ENCODE measurements around the gene NOXRED1. TPM values are rescaled to one million over a fixed set of nuclear protein-coding genes. Genes with fewer than 3 reads are reported as not detected.

Gene NOXRED1
- total RNA-seq, 1 experiment from 2014 or later, result 0.20 TPM

DNA sequence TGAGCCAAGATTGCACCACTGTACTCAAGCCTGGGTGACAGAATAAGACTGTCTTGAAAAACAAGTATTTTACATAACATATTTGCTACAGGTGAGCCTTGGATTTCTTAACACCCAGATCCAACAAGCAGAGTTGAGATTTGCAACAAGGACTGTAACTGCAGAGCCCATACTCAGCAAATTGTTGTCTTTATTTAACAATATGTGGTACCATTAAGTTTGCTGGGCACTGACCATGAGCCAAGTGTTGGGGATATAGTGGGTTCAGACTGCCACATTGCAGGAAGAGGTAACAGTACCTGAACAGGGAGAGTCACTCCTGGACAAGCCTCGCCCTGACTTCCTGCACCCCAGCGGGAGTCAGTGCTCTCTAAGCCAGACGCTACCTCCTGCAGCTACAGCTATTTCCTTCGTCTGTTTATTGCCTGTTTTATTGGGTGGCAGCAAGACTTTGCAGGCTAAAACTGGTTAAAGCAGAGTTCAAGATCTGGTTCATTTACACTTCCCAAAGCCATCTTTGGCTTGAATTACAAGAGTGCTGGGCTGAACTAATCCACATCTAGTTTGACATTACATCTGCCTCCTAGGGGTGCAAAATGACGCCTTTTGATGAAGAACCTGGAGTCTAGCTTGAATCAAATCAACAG is 47.0 kb upstream of the NOXRED1 start:
- ChIA-PET CTCF (interaction anchor here (3.0 kb wide), 1 partner anchor 11 kb away, joined by 18 read pairs; no protein-coding TSS in a partner anchor), POLR2A (no interaction called here)
- H3K27me3 Mint-ChIP-seq (ENCODE audit: low read depth), result no peaks in the 10 kb centered on the region
- no peak overlapping the region for H3K4me3 Mint-ChIP-seq
- ATAC-seq, result peak; percentile 52
- H3K27ac Mint-ChIP-seq, result peak overlapping the region; percentile 62
- no peaks in the 10 kb centered on the region for H3K9me3 Mint-ChIP-seq
- H3K36me3 Mint-ChIP-seq, result peaks cover 35% of the 10 kb centered on the region
- TF ChIP-seq GTF2I (CRISPR knock-in tag; conservative IDR thresholded peaks at IDR 0.05) (no peak), ZNF671 (CRISPR knock-in tag; IDR thresholded peaks at IDR 0.05) (no peak), GRHL2 (CRISPR knock-in tag; IDR thresholded peaks at IDR 0.05; ENCODE audit: insufficient replicate concordance, severe bottlenecking) (no peak), NR3C1 (CRISPR knock-in tag; conservative IDR thresholded peaks at IDR 0.05; ENCODE audit: low read depth) (no peak), ZNF423 (CRISPR knock-in tag; IDR thresholded peaks at IDR 0.05) (peak; percentile 44; the same call in 1 of the 2 replicates)
- TF ChIP-seq, protein P1, sequence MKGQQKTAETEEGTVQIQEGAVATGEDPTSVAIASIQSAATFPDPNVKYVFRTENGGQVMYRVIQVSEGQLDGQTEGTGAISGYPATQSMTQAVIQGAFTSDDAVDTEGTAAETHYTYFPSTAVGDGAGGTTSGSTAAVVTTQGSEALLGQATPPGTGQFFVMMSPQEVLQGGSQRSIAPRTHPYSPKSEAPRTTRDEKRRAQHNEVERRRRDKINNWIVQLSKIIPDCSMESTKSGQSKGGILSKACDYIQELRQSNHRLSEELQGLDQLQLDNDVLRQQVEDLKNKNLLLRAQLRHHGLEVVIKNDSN (CRISPR knock-in tag; IDR thresholded peaks at IDR 0.05), result no peak
- TF ChIP-seq, protein P2, sequence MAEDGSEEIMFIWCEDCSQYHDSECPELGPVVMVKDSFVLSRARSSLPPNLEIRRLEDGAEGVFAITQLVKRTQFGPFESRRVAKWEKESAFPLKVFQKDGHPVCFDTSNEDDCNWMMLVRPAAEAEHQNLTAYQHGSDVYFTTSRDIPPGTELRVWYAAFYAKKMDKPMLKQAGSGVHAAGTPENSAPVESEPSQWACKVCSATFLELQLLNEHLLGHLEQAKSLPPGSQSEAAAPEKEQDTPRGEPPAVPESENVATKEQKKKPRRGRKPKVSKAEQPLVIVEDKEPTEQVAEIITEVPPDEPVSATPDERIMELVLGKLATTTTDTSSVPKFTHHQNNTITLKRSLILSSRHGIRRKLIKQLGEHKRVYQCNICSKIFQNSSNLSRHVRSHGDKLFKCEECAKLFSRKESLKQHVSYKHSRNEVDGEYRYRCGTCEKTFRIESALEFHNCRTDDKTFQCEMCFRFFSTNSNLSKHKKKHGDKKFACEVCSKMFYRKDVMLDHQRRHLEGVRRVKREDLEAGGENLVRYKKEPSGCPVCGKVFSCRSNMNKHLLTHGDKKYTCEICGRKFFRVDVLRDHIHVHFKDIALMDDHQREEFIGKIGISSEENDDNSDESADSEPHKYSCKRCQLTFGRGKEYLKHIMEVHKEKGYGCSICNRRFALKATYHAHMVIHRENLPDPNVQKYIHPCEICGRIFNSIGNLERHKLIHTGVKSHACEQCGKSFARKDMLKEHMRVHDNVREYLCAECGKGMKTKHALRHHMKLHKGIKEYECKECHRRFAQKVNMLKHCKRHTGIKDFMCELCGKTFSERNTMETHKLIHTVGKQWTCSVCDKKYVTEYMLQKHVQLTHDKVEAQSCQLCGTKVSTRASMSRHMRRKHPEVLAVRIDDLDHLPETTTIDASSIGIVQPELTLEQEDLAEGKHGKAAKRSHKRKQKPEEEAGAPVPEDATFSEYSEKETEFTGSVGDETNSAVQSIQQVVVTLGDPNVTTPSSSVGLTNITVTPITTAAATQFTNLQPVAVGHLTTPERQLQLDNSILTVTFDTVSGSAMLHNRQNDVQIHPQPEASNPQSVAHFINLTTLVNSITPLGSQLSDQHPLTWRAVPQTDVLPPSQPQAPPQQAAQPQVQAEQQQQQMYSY (CRISPR knock-in tag; IDR thresholded peaks at IDR 0.05), result no peak
- TF ChIP-seq, protein P3, sequence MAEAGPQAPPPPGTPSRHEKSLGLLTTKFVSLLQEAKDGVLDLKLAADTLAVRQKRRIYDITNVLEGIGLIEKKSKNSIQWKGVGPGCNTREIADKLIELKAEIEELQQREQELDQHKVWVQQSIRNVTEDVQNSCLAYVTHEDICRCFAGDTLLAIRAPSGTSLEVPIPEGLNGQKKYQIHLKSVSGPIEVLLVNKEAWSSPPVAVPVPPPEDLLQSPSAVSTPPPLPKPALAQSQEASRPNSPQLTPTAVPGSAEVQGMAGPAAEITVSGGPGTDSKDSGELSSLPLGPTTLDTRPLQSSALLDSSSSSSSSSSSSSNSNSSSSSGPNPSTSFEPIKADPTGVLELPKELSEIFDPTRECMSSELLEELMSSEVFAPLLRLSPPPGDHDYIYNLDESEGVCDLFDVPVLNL (CRISPR knock-in tag; IDR thresholded peaks at IDR 0.05; ENCODE audit: borderline replicate concordance, low read depth), result no peak
- no peak for DNase-seq (ENCODE audit: low spot score)
- peaks cover 31% of the 10 kb centered on the region for H3K4me1 Mint-ChIP-seq

DNA sequence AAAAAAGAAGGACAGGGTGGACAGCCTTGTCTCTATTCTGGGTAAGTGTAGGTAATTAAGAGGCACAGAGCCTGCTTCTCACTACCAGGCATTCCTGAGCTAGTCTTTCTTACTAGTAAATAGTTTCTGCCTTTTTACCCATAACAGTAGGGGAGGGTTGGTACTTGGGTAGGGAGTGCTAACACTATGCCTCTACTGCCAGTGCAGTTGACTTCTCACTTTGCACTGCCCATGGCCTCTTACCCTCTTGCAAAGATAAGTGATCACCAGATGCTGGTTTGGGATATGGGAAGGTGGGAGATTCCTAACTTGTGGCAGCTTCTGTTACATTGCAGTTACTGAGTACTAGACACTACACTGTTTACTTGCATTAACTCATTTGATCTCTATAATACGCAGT is 46.2 kb upstream of the NOXRED1 start:
- no peaks in the 10 kb centered on the region for H3K27me3 Mint-ChIP-seq (ENCODE audit: low read depth)
- no peak for DNase-seq (ENCODE audit: low spot score)
- ChIA-PET POLR2A (no interaction called here), CTCF (interaction anchor here (0.6 to 3.0 kb wide), 2 partner anchors 10 to 149 kb away, joined by 3 to 18 read pairs; partner anchors contain the start of genes GSTZ1 and POMT2)
- no peak for ATAC-seq
- H3K36me3 Mint-ChIP-seq, result peaks cover 43% of the 10 kb centered on the region
- H3K4me1 Mint-ChIP-seq, result peaks cover 27% of the 10 kb centered on the region
- H3K27ac Mint-ChIP-seq, result peak overlapping the region; percentile 58
- no peak overlapping the region for H3K4me3 Mint-ChIP-seq
- H3K9me3 Mint-ChIP-seq, result no peaks in the 10 kb centered on the region
- TF ChIP-seq, protein P4, sequence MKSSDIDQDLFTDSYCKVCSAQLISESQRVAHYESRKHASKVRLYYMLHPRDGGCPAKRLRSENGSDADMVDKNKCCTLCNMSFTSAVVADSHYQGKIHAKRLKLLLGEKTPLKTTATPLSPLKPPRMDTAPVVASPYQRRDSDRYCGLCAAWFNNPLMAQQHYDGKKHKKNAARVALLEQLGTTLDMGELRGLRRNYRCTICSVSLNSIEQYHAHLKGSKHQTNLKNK (CRISPR knock-in tag; IDR thresholded peaks at IDR 0.05), result no peak
- no peak for TF ChIP-seq ETV6 (CRISPR knock-in tag; IDR thresholded peaks at IDR 0.05)
- TF ChIP-seq, protein P5, sequence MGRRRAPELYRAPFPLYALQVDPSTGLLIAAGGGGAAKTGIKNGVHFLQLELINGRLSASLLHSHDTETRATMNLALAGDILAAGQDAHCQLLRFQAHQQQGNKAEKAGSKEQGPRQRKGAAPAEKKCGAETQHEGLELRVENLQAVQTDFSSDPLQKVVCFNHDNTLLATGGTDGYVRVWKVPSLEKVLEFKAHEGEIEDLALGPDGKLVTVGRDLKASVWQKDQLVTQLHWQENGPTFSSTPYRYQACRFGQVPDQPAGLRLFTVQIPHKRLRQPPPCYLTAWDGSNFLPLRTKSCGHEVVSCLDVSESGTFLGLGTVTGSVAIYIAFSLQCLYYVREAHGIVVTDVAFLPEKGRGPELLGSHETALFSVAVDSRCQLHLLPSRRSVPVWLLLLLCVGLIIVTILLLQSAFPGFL (CRISPR knock-in tag; IDR thresholded peaks at IDR 0.05; ENCODE audit: borderline replicate concordance), result no peak
- TF ChIP-seq NFYB (CRISPR knock-in tag; conservative IDR thresholded peaks at IDR 0.05; ENCODE audit: low read depth), result no peak
- TF ChIP-seq, protein P6, sequence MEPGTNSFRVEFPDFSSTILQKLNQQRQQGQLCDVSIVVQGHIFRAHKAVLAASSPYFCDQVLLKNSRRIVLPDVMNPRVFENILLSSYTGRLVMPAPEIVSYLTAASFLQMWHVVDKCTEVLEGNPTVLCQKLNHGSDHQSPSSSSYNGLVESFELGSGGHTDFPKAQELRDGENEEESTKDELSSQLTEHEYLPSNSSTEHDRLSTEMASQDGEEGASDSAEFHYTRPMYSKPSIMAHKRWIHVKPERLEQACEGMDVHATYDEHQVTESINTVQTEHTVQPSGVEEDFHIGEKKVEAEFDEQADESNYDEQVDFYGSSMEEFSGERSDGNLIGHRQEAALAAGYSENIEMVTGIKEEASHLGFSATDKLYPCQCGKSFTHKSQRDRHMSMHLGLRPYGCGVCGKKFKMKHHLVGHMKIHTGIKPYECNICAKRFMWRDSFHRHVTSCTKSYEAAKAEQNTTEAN (CRISPR knock-in tag; IDR thresholded peaks at IDR 0.05), result no peak
- no peak for TF ChIP-seq ZNF396 (CRISPR knock-in tag; IDR thresholded peaks at IDR 0.05; ENCODE audit: borderline replicate concordance)
- TF ChIP-seq, protein P7, sequence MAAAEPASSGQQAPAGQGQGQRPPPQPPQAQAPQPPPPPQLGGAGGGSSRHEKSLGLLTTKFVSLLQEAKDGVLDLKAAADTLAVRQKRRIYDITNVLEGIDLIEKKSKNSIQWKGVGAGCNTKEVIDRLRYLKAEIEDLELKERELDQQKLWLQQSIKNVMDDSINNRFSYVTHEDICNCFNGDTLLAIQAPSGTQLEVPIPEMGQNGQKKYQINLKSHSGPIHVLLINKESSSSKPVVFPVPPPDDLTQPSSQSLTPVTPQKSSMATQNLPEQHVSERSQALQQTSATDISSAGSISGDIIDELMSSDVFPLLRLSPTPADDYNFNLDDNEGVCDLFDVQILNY (CRISPR knock-in tag; IDR thresholded peaks at IDR 0.05), result no peak
- TF ChIP-seq, protein P8, sequence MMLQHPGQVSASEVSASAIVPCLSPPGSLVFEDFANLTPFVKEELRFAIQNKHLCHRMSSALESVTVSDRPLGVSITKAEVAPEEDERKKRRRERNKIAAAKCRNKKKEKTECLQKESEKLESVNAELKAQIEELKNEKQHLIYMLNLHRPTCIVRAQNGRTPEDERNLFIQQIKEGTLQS (CRISPR knock-in tag; conservative IDR thresholded peaks at IDR 0.05), result no peak
- TF ChIP-seq, protein P9, sequence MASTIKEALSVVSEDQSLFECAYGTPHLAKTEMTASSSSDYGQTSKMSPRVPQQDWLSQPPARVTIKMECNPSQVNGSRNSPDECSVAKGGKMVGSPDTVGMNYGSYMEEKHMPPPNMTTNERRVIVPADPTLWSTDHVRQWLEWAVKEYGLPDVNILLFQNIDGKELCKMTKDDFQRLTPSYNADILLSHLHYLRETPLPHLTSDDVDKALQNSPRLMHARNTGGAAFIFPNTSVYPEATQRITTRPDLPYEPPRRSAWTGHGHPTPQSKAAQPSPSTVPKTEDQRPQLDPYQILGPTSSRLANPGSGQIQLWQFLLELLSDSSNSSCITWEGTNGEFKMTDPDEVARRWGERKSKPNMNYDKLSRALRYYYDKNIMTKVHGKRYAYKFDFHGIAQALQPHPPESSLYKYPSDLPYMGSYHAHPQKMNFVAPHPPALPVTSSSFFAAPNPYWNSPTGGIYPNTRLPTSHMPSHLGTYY (CRISPR knock-in tag; IDR thresholded peaks at IDR 0.05), result no peak
- TF ChIP-seq, protein P10, sequence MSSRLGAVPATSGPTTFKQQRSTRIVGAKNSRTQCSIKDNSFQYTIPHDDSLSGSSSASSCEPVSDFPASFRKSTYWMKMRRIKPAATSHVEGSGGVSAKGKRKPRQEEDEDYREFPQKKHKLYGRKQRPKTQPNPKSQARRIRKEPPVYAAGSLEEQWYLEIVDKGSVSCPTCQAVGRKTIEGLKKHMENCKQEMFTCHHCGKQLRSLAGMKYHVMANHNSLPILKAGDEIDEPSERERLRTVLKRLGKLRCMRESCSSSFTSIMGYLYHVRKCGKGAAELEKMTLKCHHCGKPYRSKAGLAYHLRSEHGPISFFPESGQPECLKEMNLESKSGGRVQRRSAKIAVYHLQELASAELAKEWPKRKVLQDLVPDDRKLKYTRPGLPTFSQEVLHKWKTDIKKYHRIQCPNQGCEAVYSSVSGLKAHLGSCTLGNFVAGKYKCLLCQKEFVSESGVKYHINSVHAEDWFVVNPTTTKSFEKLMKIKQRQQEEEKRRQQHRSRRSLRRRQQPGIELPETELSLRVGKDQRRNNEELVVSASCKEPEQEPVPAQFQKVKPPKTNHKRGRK (CRISPR knock-in tag; IDR thresholded peaks at IDR 0.05; ENCODE audit: borderline replicate concordance), result no peak
- no peak for TF ChIP-seq OVOL2 (CRISPR knock-in tag; IDR thresholded peaks at IDR 0.05; ENCODE audit: borderline replicate concordance)
